Activated CD4-positive, alpha-beta T cell treated with anti-CD3 and anti-CD28 coated beads, Interleukin-2, amount 50 U/mL, for 24 hours (primary cell): ENCODE measurements around the gene ORAI2.
A peak's percentile ranks its signal among the peaks of the same experiment; 100 is the strongest.

Experiments
- DNase-seq, 2 donors: peaks; one replicate each; pipeline ENCODE4 v3.0.0-alpha.2; 2020; ENCODE audit warnings: low read depth in 1 of 2, low spot score in 1 of 2

ORAI2 gene

GRCh38 chr7:102413611-102414010 is 19.8 kb upstream of the ORAI2 start:
- no peak for DNase-seq

DNA sequence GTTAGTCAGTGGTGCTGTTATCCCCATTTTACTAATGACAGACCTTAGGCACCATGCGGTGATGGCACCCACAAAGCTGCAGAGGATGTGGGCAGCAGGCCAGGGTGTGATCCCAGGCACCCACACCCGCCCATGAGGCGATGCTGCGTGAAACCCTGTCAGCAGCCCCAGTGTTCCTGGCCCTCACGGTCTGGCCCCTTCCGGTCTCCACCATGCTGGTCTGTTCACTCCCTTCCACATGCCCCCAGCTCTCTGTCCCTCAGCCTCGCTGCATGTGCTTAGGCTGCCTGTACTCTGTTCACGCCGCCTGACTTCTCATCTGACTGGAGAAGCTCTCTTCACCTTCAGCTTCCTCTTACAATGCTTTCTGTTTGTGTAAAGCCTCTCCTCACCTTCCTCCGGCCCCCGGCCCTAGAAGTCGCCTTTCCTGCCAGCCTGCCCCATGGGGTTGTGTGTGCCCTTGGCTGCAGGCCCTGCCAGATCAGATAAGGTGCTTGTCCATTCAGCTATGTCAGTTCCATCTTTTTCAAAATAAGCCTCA is 17.6 kb upstream of the ORAI2 start:
- DNase-seq = peak; percentile 22 to 37

DNA sequence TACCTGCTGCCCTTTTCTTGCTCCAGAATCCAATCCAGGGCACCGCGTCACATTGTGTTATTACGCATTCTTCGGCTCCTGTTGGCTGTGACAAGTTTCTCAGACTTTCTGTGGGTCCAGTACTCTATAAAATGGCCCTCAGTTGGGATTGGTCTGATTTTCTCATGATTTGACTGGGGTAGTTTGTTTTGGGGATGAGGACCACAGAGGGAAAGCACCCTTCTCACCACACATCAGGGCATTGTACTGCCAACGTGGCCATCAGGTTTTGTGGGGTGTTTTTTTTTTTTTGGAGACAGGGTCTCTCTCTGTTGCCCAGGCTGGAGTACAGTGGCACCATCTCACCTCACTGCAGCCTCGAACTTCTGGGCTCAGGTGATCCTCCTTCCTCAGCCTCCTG is 17.0 kb upstream of the ORAI2 start:
- no peak for DNase-seq

- DNase-seq = no peak
Observed at GRCh38 chr7:102417105-102417504, 16.3 kb upstream of the ORAI2 start.

DNA sequence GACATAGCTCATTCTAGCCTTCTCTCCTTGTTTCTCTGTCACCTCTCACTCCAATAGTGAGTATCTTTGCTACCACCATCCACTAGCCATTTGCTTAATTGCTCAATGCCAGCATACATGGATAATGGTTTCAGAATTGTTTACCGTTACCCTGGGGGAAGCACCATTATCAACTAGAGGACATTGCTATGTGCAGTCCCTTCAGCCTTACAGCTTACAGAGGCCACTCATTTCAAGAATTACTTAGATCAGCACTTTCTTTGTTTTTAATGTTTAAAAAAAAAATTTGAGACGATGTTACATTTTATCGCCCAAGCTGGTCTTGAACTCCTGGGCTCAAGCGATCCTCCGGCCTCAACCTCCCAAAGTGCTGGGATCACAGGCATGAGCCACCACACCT is 14.8 kb upstream of the ORAI2 start:
- no peak for DNase-seq

DNA sequence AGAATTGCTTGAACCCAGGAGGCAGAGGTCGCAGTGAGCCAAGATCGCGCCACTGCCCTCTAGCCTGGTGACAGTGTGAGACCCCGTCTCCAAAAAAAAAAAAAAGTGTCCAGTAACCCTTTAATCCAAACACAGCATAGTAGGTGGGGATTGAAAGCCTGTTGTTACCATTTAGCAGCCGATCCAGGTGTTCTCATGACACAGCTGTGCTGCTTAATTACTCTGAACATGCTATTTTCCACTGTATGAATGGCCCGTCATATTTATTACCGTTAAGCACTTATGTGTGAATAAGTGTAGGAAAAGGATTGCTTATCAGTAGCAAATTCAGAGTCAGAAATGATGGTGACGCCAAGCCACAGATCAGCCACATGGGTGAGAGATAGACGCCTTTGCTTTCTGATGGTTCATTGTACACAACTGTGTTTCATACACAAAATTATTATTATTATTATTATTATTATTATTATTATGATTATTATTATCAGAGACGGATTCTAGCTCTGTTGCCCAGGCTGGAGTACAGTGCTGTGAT is 11.6 kb upstream of the ORAI2 start:
- DNase-seq = no peak

DNA sequence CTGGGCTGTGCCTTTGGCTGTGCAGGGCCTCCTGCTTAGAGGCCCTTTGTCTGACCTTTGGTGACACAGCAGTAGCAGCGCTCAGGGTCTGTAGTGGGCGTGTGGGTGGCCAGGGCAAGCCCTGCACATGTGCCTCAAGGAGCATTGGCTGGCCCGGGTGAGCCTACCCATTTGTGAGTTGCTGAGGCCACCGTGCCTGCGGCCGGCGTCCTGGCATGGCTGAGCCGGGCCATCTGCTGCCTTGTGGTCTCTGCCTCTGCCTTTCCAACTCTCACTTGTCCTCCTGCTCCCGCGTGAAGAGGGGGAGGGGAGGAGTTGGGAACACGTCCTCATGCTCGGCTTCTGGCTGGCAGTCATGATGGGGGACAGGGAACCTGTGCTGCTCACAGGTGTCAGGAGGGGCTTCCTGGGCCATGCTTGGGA is 9.2 kb upstream of the ORAI2 start:
- DNase-seq = no peak

GRCh38 chr7:102424787-102425218 is 8.6 kb upstream of the ORAI2 start:
- DNase-seq = no peak

DNA sequence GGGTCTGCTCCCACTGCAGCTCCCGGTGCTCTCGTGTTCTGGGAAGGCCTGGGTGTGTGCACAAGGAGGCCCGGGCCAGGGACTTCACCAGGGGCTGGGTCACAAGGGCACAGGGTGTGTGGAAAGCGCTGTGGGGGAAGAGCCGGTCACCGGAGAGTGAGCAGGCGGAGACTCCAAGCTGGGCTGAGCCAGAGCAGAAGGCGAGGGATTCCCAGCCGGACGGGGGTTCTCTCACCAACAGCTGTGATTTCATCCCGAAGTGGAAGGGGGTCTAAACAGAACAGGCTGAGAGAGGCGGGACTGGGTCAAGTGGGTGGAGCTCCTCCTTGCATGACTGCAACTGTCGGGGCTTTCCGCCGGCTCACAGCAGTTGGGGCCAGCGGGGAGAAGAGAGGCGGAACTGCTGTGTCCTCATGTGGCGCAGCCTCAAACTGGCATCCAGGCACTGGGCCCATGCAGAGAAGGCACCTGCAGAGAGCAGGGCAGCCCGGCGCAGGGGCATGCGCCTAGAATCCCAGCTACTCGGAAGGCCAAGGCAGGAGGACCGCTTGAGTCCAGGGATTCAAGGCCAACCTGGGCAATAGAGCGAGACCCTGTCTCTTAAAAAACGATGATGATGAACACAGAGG is 7.6 kb upstream of the ORAI2 start:
- peak; percentile 63 to 78 for DNase-seq

- peak; percentile 37 to 74 for DNase-seq
Observed at GRCh38 chr7:102426268-102427018, 6.9 kb upstream of the ORAI2 start.

DNA sequence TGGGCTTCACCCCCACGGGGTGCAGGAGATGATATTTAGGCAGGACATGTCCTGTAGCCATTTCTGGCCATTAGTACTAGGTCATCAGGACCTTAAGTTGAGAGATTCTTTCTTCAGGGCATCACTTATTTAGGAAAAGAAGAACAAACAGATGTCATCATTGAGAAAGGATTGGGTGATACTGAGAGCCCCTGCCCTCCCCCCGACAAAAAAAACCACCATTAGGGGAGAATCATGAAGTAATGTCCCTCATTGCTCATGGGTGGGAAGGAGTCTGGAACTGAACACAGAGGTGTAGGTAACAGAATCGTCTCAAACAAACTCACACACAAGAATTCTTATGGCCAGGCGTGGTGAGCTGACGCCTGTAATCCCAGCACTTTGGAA is 6.4 kb upstream of the ORAI2 start:
- no peak for DNase-seq

DNA sequence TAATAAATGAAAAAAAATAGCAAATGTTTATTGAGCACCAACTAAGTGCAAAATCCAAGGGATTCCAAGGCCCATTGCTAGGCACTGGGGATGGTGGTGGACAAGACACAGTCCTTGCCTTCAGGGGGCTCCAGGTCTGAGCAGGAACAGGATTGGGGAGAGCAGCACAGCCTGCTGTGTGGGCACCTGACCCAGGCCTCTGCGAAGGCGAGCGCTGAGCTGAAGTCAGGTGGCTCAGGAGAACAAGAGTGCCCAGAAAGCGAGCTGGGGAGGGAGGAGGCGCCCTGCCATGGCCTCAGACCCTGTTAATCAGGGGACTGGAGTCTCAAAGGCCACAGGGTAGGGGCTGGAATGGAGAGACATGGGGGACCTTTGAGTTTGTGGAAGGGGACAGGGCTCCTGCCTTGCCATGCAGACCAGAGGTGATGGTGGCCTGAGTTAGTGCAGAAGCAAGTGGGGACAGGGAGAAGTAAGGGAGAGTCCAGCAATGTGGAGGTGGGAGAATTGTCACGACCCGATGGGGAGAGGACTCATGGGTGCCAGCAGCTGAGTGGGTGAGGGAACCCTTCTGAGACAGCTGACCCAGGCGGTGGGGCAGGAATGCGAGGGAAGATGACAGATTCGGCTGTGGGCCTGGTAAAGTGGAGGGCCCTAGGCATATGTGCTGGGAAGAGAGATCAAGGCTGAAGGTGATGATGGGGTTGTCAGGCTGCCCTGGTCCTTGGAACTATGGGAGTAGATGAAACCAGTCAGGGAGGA is 4.1 kb upstream of the ORAI2 start:
- DNase-seq = no peak

- peak; percentile 21 to 57 for DNase-seq
Observed at GRCh38 chr7:102431617-102432298, 1.6 kb upstream of the ORAI2 start.

DNA sequence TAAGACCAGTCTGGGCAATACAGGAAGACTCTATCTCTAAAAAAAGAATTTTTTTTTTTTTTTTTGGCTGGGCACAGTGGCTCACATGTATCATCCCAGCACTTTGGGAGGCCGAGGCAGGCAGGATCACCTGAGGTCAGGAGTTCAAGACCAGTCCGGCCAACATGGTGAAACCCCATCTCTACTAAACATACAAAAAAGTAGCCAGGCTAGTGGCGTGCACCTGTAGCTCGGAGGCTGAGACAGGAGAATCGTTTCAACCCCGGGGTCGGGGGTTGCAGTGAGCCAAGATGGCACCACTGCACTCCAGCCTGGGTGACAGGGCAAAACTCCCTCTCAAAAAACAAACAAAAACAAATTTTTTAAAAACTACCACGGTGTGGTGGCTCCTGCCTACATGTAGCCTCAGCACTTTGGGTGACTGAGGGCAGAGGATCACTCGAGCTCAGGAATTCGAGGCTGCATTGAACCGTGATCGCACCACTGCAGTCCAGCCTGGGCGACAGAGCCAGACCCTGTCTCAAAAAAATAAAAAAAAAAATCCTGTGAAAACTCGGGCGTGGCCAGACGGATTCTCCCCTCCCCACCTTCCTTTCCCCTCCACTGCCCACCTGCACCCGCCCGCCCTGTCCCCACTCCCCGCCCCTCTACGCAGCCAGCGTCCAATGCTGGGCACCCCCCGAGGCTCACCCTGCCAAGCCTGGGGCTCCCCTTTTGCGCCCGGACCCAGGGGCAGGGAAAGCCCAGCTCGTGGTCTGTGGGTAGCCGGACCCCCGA is 745 bp upstream of the ORAI2 start:
- DNase-seq = no peak

GRCh38 chr7:102434039-102434486 is 688 bp downstream of the ORAI2 start:
- DNase-seq = no peak

GRCh38 chr7:102436118-102436517 is 2.7 kb downstream of the ORAI2 start:
- no peak for DNase-seq

GRCh38 chr7:102439963-102440795 is 6.8 kb downstream of the ORAI2 start:
- DNase-seq = no peak

GRCh38 chr7:102444961-102445673 is 11.7 kb downstream of the ORAI2 start:
- no peak for DNase-seq

DNA sequence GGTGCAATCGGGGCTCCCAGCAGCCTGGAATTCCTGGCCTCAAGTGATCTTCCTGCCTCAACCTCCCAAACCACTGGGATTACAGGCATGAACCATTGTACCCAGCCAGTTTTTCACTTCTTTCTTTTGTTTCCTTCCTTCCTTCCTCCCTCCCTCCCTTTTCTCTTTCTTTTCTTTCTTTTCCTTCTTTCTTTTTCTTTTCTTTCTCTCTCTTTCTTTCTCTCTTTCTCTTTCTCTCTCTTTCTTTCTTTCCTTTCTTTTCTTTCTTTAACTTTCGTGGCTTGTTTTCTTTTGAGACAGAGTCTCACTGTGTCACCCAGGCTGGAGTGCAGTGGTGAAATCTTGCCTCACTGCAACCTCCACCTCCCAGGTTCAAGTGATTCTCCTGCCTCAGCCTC is 12.3 kb downstream of the ORAI2 start:
- no peak for DNase-seq
